ENCODE results near the gene MTF2. TPM values are rescaled to one million over a fixed set of nuclear protein-coding genes. Genes with fewer than 3 reads are reported as not detected.

MTF2 gene
- total and polyA plus RNA-seq, 4 experiments from 2014 or later, result 46.5 to 74.0 (median 57.9) TPM

DNA sequence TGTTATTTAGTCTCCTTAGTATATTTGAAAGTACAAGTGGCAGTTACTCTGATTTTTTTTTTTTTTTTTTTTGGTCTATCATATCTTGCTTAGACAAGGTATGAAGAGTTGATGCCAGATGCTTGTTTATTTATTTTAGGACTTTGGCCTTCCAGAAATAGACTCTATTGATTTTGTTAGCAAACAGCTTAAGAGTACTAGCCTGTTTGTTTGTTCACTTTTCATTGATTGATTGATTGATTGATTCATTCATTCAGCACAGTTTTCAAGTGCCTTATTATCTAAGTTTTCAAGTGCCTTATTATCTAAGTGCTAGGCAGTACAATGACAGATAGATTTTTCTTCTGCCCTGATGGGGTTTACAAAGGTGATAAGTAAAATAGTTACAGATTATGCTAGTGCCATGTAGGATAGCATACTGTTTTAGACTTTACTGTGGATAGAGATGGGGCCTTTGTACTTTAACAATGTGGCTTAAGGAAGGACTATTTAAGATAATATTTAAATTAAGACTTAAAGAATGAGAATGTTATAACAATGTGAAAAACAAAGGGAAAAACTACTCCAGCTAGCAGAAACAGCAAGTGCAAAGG is 50.5 kb downstream of the MTF2 start:
- Histone ChIP-seq H3K9me3 (ENCODE audit: control insufficient read depth in 1 of 2, low read length in 2 of 2) (no peaks in the 10 kb centered on the region), H3K36me3 (ENCODE audit: insufficient read depth, low read length) (peaks cover 7% of the 10 kb centered on the region), H3K4me1 (ENCODE audit: insufficient read depth, low read length) (no peaks in the 10 kb centered on the region), H3K27ac (ENCODE audit: low read depth, low read length) (no peak overlapping the region), H3K27me3 (ENCODE audit: insufficient read depth, low read length) (no peaks in the 10 kb centered on the region), H3K4me3 (ENCODE audit: low read length in 2 of 2) (no peak overlapping the region)
- intact Hi-C loops (cut with micrococcal nuclease), result no loop called here
- Mint-ChIP-seq H3K27me3 (no peaks in the 10 kb centered on the region), H3K9me3 (no peaks in the 10 kb centered on the region), H3K36me3 (peaks cover 4 to 26% of the 10 kb centered on the region in 2 donors), H3K27ac (peak overlapping the region in 1 of 7 donors; percentile 26), H3K4me3 (no peak overlapping the region), H3K4me1 (peaks cover 0 to 3% (median under 1%) of the 10 kb centered on the region in 4 donors)
- ChIA-PET CTCF (ENCODE audit: partially characterized antibody) (no interaction called here), POLR2A (ENCODE audit: partially characterized antibody) (no interaction called here)
- no peak for DNase-seq

DNA sequence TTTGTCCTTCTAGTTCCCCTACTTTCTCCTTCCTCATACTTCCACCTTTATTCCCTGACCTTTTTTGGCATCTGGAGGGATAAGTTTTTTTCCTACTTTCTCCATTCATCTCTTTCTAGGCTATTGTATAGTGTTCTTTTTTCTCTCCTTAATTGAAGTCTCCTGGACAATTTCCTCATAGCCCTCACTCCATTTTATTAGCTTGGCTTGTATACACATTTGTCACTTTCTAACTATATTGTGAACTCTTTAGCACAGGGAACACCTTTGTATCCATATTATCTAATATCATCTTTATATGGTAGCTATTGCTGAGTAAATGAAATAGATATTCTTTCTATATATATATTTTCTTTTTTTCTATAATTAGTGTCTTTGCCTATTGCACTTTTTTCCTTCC is 53.6 kb downstream of the MTF2 start:
- no peak overlapping the region for H3K4me3 ChIP-seq (ENCODE audit: low read length in 2 of 2)
- ChIA-PET POLR2A (ENCODE audit: partially characterized antibody) (interaction anchor here (1.0 to 1.1 kb wide), 2 partner anchors 52 to 54 kb away, joined by 3 read pairs; partner anchors contain the start of gene MTF2), CTCF (ENCODE audit: partially characterized antibody) (no interaction called here)
- no peaks in the 10 kb centered on the region for H3K9me3 ChIP-seq (ENCODE audit: control insufficient read depth in 1 of 2, low read length in 2 of 2)
- H3K36me3 ChIP-seq (ENCODE audit: insufficient read depth, low read length), result peaks cover 9% of the 10 kb centered on the region
- H3K4me3 Mint-ChIP-seq, result no peak overlapping the region
- H3K4me1 Mint-ChIP-seq, result peaks cover 0 to 3% (median 0%) of the 10 kb centered on the region in 4 donors
- H3K36me3 Mint-ChIP-seq, result peaks cover 15 to 32% of the 10 kb centered on the region in 2 donors
- H3K4me1 ChIP-seq (ENCODE audit: insufficient read depth, low read length), result no peaks in the 10 kb centered on the region
- no peaks in the 10 kb centered on the region for H3K27me3 ChIP-seq (ENCODE audit: insufficient read depth, low read length)
- DNase-seq, result no peak
- no peak overlapping the region for H3K27ac Mint-ChIP-seq
- intact Hi-C loops (cut with micrococcal nuclease), result no loop called here
- no peaks in the 10 kb centered on the region for H3K9me3 Mint-ChIP-seq
- no peak overlapping the region for H3K27ac ChIP-seq (ENCODE audit: low read depth, low read length)
- H3K27me3 Mint-ChIP-seq, result no peaks in the 10 kb centered on the region

DNA sequence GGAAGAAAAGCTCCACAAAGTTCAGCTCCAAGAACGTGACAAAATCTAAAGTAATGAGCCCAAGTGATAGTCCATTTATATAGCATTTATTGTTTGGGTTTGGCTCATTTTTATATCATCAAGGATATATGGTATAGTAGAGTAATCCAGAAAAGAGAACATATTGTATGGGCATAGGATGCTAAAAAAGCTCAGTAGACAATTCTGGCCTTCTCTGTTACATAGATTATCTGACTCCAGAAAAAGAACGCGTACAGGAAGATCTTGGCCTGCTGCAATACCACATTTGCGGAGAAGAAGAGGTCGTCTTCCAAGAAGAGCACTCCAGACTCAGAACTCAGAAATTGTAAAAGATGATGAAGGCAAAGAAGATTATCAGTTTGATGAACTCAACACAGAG is 57.4 kb downstream of the MTF2 start:
- Histone ChIP-seq H3K9me3 (ENCODE audit: control insufficient read depth in 1 of 2, low read length in 2 of 2) (no peaks in the 10 kb centered on the region), H3K27me3 (ENCODE audit: insufficient read depth, low read length) (no peaks in the 10 kb centered on the region), H3K27ac (ENCODE audit: low read depth, low read length) (no peak overlapping the region), H3K4me3 (ENCODE audit: low read length in 2 of 2) (no peak overlapping the region), H3K36me3 (ENCODE audit: insufficient read depth, low read length) (peaks cover 10% of the 10 kb centered on the region), H3K4me1 (ENCODE audit: insufficient read depth, low read length) (no peaks in the 10 kb centered on the region)
- no peak for DNase-seq
- POLR2A ChIA-PET (ENCODE audit: partially characterized antibody), result interaction anchor here (1.2 kb wide), 1 partner anchor 58 kb away, joined by 3 read pairs; the partner anchor contains the start of gene MTF2
- CTCF ChIA-PET (ENCODE audit: partially characterized antibody), result no interaction called here
- Mint-ChIP-seq H3K4me1 (peaks cover 0 to 4% (median 1%) of the 10 kb centered on the region in 4 donors), H3K27ac (peak overlapping the region in 1 of 7 donors; percentile 55), H3K27me3 (no peaks in the 10 kb centered on the region), H3K36me3 (peaks cover 15 to 40% of the 10 kb centered on the region in 2 donors), H3K4me3 (no peak overlapping the region), H3K9me3 (no peaks in the 10 kb centered on the region)
- intact Hi-C loops (cut with micrococcal nuclease), result no loop called here

DNA sequence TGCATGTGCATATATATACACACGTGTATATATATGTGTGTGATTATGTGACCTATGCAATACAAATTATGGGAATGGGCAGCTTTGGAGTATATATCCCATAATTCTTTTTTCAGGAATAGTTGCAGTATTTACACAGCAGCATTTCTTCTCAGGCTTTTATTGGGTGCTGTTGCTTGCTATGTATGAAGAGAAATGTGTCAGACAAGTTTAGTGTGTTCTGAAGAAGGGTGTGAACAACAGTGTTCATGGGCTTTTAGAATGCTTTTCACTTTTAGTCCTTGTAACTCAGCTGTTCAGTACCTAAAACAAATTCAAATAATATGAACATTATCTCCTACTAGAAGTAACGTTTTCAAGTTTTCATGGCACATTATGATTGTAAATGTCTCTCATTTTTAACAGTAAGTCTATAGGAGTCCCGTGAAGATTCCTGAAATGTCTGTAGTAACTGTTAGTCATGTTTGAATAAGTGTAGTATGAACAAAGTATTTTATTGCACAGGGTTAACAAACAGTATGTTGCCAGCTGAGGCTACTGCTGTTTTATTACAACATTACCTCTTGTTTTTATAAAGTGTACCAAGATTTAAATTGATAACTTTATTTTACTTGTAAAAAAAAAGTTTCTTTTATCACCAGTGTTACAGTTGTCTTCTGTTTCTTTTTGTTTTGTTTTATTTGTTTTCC is 58.7 kb downstream of the MTF2 start:
- Mint-ChIP-seq H3K9me3 (no peaks in the 10 kb centered on the region), H3K4me3 (no peak overlapping the region), H3K27me3 (no peaks in the 10 kb centered on the region), H3K36me3 (peaks cover 15 to 47% of the 10 kb centered on the region in 2 donors), H3K27ac (peak overlapping the region in 2 of 7 donors; percentile 18 to 22), H3K4me1 (peaks cover 1 to 9% (median 5%) of the 10 kb centered on the region in 4 donors)
- Histone ChIP-seq H3K36me3 (ENCODE audit: insufficient read depth, low read length) (peaks cover 10% of the 10 kb centered on the region), H3K4me3 (ENCODE audit: low read length in 2 of 2) (no peak overlapping the region), H3K4me1 (ENCODE audit: insufficient read depth, low read length) (no peaks in the 10 kb centered on the region), H3K27ac (ENCODE audit: low read depth, low read length) (no peak overlapping the region), H3K27me3 (ENCODE audit: insufficient read depth, low read length) (no peaks in the 10 kb centered on the region), H3K9me3 (ENCODE audit: control insufficient read depth in 1 of 2, low read length in 2 of 2) (no peaks in the 10 kb centered on the region)
- intact Hi-C loops (cut with micrococcal nuclease), result no loop called here
- no peak for DNase-seq
- POLR2A ChIA-PET (ENCODE audit: partially characterized antibody), result interaction anchor here (0.9 kb wide), 1 partner anchor 43 kb away, joined by 3 read pairs; no protein-coding TSS in a partner anchor
- CTCF ChIA-PET (ENCODE audit: partially characterized antibody), result interaction anchor here (1.5 kb wide), 1 partner anchor 12 kb away, joined by 3 read pairs; no protein-coding TSS in a partner anchor

DNA sequence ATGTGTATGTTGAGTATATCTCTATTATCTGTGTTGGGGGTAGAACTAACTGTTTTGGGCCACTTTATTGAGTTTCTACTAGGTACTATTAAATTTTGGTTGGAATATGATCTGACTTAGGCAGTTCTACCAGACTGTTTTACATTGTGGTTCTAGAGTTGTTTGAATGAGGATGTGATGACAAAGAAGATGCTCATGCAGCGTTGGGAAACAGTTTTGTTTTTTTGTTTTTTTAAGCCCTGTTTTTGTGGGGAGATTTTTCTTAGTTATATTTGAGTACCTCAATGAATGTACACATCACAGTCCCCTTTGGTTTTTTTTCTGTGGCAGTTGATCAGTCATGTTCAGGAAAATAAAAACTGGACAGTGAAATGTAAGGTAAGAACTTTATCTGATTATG is 61.0 kb downstream of the MTF2 start:
- Histone ChIP-seq H3K36me3 (ENCODE audit: insufficient read depth, low read length) (peaks cover 6% of the 10 kb centered on the region), H3K27me3 (ENCODE audit: insufficient read depth, low read length) (no peaks in the 10 kb centered on the region), H3K4me1 (ENCODE audit: insufficient read depth, low read length) (no peaks in the 10 kb centered on the region), H3K9me3 (ENCODE audit: control insufficient read depth in 1 of 2, low read length in 2 of 2) (no peaks in the 10 kb centered on the region), H3K4me3 (ENCODE audit: low read length in 2 of 2) (no peak overlapping the region), H3K27ac (ENCODE audit: low read depth, low read length) (no peak overlapping the region)
- H3K27me3 Mint-ChIP-seq, result no peaks in the 10 kb centered on the region
- H3K36me3 Mint-ChIP-seq, result peaks cover 9 to 41% of the 10 kb centered on the region in 2 donors
- H3K27ac Mint-ChIP-seq, result peak overlapping the region in 2 of 7 donors; percentile 43 to 67
- intact Hi-C loops (cut with micrococcal nuclease), result no loop called here
- H3K9me3 Mint-ChIP-seq, result no peaks in the 10 kb centered on the region
- ChIA-PET CTCF (ENCODE audit: partially characterized antibody) (no interaction called here), POLR2A (ENCODE audit: partially characterized antibody) (interaction anchor here (1.1 kb wide), 1 partner anchor 98 kb away, joined by 3 read pairs; no protein-coding TSS in a partner anchor)
- DNase-seq, result no peak
- H3K4me3 Mint-ChIP-seq, result no peak overlapping the region
- peaks cover 1 to 9% (median 5%) of the 10 kb centered on the region in 4 donors for H3K4me1 Mint-ChIP-seq

DNA sequence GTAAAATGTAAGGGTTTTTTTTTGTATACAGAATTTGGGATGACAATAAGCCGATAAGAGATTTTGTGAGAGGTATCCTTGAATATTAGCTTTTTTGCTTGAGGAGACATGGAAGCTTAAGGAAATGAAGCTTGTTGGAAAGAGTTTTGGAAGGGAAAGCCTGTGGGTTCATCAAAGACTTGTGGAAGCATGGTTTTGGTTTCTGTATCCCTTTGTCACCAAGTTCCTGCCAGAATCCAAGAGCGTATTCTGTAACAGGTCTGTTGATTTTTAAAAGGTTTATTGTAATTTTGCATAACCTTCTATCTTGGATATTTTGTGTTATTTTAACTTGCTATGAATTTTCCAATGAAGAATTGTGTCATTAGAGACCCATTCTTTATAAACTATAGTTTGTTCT is 63.1 kb downstream of the MTF2 start:
- H3K27ac Mint-ChIP-seq, result peak overlapping the region in 4 of 7 donors; percentile 5 to 54 (median 31)
- no peaks in the 10 kb centered on the region for H3K27me3 Mint-ChIP-seq
- intact Hi-C loops (cut with micrococcal nuclease), result no loop called here
- peaks cover 5% of the 10 kb centered on the region for H3K36me3 ChIP-seq (ENCODE audit: insufficient read depth, low read length)
- H3K4me3 Mint-ChIP-seq, result no peak overlapping the region
- no peak for DNase-seq
- no peak overlapping the region for H3K4me3 ChIP-seq (ENCODE audit: low read length in 2 of 2)
- no peaks in the 10 kb centered on the region for H3K4me1 ChIP-seq (ENCODE audit: insufficient read depth, low read length)
- H3K36me3 Mint-ChIP-seq, result peaks cover 4 to 25% of the 10 kb centered on the region in 2 donors
- ChIA-PET POLR2A (ENCODE audit: partially characterized antibody) (no interaction called here), CTCF (ENCODE audit: partially characterized antibody) (no interaction called here)
- H3K9me3 Mint-ChIP-seq, result no peaks in the 10 kb centered on the region
- H3K27me3 ChIP-seq (ENCODE audit: insufficient read depth, low read length), result no peaks in the 10 kb centered on the region
- no peak overlapping the region for H3K27ac ChIP-seq (ENCODE audit: low read depth, low read length)
- peaks cover 3 to 9% (median 5%) of the 10 kb centered on the region in 4 donors for H3K4me1 Mint-ChIP-seq
- no peaks in the 10 kb centered on the region for H3K9me3 ChIP-seq (ENCODE audit: control insufficient read depth in 1 of 2, low read length in 2 of 2)

DNA sequence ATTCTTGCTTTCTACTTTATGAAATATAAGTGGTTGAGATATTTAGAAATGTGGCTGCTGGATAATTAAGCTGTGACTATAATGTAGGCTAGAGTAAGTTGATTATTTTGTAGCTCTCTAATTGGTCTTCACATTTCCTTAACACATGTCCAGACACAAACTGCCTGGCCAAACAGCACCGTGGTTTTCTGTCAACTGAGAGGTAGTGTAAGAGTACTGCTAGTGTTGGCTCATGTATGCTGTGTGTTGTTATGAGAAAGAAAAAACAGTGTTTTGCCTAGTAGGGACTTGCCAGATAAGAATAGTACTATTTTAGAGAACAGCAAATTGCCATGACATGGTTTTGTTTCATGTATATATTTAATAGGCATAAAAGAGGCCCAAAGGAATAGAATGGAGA is 64.1 kb downstream of the MTF2 start:
- no peak for DNase-seq
- intact Hi-C loops (cut with micrococcal nuclease), result no loop called here
- Histone ChIP-seq H3K27me3 (ENCODE audit: insufficient read depth, low read length) (no peaks in the 10 kb centered on the region), H3K4me1 (ENCODE audit: insufficient read depth, low read length) (no peaks in the 10 kb centered on the region), H3K4me3 (ENCODE audit: low read length in 2 of 2) (no peak overlapping the region), H3K27ac (ENCODE audit: low read depth, low read length) (no peak overlapping the region), H3K9me3 (ENCODE audit: control insufficient read depth in 1 of 2, low read length in 2 of 2) (no peaks in the 10 kb centered on the region), H3K36me3 (ENCODE audit: insufficient read depth, low read length) (no peaks in the 10 kb centered on the region)
- H3K9me3 Mint-ChIP-seq, result no peaks in the 10 kb centered on the region
- ChIA-PET CTCF (ENCODE audit: partially characterized antibody) (no interaction called here), POLR2A (ENCODE audit: partially characterized antibody) (no interaction called here)
- H3K27me3 Mint-ChIP-seq, result no peaks in the 10 kb centered on the region
- peaks cover 3 to 9% (median 5%) of the 10 kb centered on the region in 4 donors for H3K4me1 Mint-ChIP-seq
- peak overlapping the region in 1 of 7 donors; percentile 50 for H3K27ac Mint-ChIP-seq
- H3K4me3 Mint-ChIP-seq, result no peak overlapping the region
- H3K36me3 Mint-ChIP-seq, result peaks cover 13 to 25% of the 10 kb centered on the region in 2 donors

Measured in CD4-positive, alpha-beta memory T cell (primary cell).